Stimulated activated CD8-positive, alpha-beta memory T cell treated with anti-CD3 and anti-CD28 coated beads, Interleukin-4, amount 100 ng/mL, for 4 hours (primary cell): ENCODE measurements around the gene C1QTNF9B.
"Not testable (repeated sequence)": the region's sequence is repeated elsewhere in the genome, so short reads cannot be mapped to it uniquely, and the experiment has no call there.

Experiments used
- DNase-seq, 2 donors: peaks; one replicate each; pipeline ENCODE4 v3.0.0-alpha.2; 2020; ENCODE audit warnings: low read depth in 2 of 2, low spot score in 1 of 2

Gene C1QTNF9B

DNA sequence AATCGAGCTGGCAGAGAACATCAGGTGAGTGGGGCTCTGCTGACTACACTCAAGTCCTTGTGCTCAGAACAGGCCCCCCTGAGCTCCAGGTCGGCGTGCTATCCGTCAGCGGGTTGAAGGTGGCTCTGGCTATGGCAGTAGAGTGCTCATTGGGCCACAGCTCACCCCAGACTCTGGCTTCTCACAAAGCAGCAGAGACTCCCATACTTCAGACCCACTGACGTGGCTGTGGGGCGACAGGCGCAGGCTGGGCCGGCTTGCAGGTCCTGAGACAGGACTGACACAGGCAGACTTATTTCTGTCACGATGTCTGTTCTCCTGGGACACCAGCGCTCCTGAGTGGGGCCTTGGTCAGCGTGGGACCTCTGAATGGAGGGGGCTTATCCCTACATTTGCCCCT is 2.6 kb downstream of the C1QTNF9B start:
- not testable (repeated sequence) for DNase-seq

GRCh38 chr13:23893791-23894190 is 3.5 kb downstream of the C1QTNF9B start:
- DNase-seq = not testable (repeated sequence)

GRCh38 chr13:23889615-23890607 is 7.4 kb downstream of the C1QTNF9B start:
- no peak for DNase-seq

DNA sequence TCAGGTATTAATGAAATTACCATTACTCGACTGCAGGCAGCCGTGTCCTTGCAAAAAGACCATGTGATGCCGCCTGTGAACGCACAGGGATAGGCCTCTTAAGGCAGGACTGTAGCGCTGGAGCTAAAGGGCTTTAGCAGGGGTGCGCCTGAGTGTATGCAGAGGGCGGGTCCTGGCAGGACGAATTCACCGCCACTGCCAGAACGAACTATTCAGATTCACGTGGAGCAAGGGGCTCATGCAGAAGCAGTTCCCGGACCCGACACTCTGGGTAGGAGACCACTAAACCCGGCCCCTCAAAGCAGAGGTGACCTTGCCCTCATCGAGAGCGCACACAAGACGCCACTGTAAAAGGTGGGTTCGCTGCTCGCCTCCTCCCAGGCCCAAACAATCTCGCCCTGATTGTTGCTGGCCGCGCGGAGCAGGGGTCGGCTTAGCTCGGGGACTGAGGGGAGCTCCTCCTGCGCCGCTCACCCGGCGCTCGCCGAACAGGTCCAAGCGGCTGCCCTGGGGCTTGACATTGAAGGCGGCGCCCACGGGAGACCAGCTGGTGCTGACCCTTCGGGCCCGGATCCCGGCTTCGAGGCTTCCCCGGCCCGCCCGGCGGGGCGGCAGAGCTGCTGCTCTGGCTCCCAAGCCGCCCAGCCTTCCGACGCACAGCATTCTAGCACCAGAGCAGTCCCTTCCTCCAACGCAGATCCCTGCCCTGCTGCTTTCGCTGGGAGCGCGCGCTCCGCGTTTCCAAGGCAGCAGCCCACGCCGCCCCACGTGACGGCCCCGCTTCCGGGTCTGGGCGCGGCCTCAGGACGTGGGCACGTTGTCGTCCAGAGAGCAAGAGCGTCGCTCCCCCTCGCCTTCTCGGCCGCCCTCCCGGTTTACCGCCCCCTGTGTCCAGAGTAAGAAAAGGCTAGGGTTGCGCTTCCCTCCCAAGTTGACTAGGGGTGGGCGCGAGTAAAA is 8.4 kb downstream of the C1QTNF9B start, which contains the start of gene MIPEP:
Gene MIPEP (minus strand): TSS at position 743 of the 957 bp plus-strand sequence. CDS start 80 bp downstream, at position 663.
- DNase-seq = peak; percentile 76 to 81

- DNase-seq = not testable (repeated sequence)
These were observed 12.9 kb downstream of the C1QTNF9B start for GRCh38 chr13:23884361-23884760.

DNA sequence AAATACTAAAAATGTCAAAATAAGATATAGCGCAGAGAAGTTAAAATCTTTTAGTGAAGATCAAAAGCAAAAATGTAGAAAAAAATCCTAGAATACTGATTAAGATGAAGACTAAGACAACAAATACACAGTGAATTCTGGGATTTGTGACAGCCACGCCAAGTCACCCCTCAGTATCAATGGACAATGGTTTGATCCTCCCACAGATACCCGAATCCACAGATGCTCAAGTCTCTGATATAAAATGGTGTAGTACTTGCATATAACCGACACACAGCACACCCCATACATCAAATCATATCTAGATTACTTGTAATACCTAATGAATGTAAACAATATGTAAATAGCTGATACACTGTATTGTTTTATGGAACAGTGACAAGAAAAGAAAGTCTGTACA is 14.0 kb downstream of the C1QTNF9B start:
- no peak for DNase-seq

DNA sequence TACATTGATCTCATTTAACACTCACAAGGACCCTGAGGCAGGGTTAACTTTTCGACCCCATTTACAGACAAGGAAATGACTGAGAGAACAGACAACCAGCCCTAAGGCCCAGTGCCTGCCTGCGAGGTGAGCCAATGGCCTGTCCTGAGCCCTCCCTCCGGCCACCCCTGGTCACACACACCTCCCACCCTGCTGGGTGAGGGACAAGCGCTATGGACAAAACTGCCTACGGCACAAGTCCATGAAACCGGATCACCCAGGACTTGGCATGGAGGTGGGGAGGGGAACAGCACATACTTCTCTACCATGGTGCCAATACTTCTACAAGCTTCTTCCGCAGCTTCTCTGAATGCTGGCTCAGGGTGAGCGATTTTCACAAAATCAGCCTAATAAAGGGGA is 15.9 kb downstream of the C1QTNF9B start:
- DNase-seq = not testable (repeated sequence)

- not testable (repeated sequence) for DNase-seq
These were observed 16.6 kb downstream of the C1QTNF9B start for GRCh38 chr13:23880493-23881401.

- DNase-seq = no peak
These were observed 20.0 kb downstream of the C1QTNF9B start for GRCh38 chr13:23877286-23877685.

DNA sequence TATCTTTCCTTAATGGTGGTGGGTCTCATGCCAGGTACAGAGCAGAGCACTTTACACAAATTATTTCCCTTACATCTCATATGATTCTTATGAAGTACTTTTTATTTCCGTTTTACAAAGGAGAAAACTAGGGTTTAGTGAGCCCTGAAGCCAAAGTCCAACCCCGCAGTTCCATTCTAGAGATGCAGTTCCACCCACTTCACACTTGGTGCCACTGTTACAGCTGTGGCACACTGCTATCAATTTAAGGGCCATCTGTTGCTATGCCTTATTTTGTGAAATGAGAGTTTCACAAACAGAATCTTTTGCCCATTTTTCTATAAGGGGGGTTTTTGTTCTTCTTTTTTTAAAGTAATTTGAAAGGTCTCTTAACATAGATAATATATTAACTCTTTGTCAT is 21.0 kb downstream of the C1QTNF9B start:
- no peak for DNase-seq

GRCh38 chr13:23871616-23872220 is 25.6 kb downstream of the C1QTNF9B start:
- DNase-seq = no peak

DNA sequence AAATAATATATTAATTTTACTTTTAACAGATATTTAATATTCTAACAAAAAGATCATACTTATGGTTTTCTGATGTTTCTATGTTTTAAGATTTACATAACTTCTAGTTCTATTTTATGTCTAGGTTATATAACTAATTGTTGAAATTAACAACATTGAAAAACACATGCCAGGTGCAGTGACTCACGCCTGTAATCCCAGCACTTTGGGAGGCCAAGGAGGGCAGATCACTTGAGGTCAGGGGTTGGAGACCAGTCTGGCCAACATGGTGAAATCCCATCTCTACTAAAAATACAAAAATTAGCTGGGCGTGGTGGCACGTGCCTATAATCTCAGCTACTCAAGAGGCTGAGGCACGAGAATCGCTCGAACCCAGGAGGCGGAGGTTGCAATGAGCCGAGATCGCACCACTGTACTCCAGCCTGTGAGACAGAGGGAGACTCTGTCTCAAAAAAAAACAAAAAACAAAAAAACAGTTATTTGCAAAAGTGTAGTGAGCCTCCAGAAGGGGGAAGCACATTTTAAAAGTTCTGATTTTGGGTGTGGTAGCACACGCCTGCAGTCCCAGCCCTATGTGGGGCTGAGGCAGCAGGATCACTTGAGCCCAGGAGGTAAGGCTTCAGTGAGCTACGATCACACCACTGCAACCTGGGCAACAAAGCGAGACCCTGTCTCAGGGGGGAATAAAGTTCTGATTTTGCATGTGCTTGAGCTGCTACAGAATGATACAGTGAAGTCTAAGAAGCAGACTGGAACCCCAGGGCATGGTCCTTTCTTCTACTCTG is 26.8 kb downstream of the C1QTNF9B start:
- no peak for DNase-seq

DNA sequence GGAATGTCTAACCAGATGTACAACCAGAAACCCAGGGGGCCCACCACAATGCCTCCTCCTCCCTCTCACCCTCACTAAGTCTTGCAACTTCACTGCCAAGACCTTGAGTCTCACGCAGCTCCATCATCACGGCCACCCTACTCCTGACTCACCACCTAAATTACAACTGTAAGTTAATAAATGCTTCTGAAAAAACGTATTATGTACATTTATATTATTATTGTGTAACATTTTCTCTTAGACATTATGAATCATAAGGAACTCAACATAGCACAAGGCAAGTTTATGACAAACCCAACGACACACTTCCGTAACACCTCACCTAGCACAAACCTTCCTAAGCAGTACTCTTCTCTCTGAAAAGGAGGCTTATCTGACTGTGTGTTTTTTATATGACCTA is 28.8 kb downstream of the C1QTNF9B start:
- no peak for DNase-seq

- DNase-seq = no peak
These were observed 30.2 kb downstream of the C1QTNF9B start for GRCh38 chr13:23867027-23867491.

DNA sequence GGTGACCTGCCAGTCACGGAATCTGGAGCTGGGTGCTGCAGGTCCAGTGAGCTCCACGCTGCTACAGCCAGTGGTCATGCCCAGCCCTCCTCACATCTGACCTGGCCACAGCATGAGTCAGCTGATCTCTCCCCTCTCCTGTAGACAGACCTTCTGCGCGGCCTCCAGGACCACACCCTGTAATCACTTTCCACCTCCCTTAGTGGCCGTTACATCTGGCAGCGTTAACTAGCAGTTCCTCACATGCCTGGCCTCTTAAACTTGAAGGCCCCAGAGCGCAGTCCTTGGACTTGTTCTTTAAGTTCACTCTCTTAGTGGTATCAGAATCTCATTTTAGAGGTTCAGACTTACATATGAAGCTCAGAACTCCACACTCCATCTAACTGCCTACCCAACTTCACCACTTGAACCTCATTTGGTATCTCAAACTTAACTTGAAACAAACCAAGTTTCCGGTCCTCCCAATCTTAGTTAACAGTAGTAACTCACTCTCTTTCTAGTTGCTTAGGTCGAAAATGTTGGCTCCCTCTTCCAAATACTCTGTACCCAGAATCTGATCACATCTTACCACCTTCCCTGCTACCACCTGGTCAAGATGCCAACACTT is 30.8 kb downstream of the C1QTNF9B start:
- no peak for DNase-seq

DNA sequence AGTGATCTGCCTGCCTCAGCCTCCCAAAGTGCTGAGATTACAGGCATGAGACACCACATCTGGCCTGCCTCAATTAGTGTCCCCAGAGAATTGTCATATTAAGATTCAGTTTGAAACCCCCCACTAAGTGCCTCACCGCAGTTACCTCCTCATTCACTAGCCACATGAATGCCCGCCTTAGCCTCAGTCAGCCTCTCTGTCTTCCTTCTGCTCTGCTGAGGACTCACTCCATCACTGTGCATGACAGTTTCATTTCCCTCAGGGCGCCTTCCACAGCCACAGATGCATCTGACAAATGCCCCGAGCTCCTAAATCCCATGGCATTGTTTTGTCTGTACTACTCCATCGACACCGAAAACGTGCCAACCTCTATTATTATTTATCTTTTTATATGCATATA is 31.4 kb downstream of the C1QTNF9B start:
- no peak for DNase-seq

- no peak for DNase-seq
These were observed 32.3 kb downstream of the C1QTNF9B start for GRCh38 chr13:23865026-23865425.

DNA sequence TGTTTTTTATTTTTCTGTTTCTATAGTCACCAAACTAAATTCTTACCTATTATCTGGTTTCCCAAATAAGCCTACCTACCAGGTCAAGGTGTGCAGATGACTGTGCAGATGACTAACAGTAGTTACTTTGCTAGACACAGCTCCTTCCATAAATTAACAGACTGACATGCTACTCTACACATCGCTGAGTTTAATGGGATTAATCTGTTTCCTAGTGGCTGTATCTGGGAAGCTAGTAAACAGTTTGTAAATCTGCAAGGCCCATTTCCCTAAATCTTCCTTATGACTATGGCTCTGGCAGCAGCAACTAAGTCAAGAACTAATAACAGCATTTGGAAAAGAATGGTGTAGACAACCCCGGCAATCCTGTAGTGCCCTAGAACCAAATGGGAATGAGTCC is 36.0 kb downstream of the C1QTNF9B start:
- no peak for DNase-seq

DNA sequence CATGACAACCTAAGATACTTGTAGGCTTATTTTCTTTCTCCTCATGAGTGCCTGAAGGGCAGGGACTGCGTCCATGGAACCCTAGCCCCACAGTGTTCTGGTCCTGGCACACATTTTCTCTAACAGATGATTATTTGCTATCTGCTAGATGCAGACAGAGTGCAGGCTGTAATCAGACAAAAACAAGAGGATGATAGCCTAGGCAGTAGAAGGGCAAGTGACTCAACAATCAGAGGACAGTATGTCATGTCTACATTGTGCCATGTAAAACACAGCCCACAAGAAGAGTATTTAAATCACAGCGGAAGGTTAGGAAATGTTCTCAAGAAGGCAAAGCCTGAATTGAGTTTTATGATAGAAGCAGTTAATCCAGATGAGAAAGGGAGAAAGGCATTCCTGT is 37.4 kb downstream of the C1QTNF9B start:
- DNase-seq = no peak
